ENCODE results near the gene BIRC5. TPM values are rescaled to one million over a fixed set of nuclear protein-coding genes. Genes with fewer than 3 reads are reported as not detected.
"Not testable (repeated sequence)": the region's sequence is repeated elsewhere in the genome, so short reads cannot be mapped to it uniquely, and the experiment has no call there.

The BIRC5 gene
- total RNA-seq, 1 donor from 2014 or later: 5.8 TPM

- H3K27ac Mint-ChIP-seq (ENCODE audit: unreplicated experiment): no peak overlapping the region
Measured at GRCh38 chr17:78251773-78252103, 37.7 kb downstream of the BIRC5 start.

GRCh38 chr17:78252111-78252634, 38.1 kb downstream of the BIRC5 start:
- Histone ChIP-seq H3K4me3 (ENCODE audit: insufficient read depth, low read depth, low read length) (no peak overlapping the region), H2AFZ (ENCODE audit: low read depth, low read length) (no peak overlapping the region), H3K27ac (ENCODE audit: low read depth, low read length) (no peak overlapping the region), H3K9ac (ENCODE audit: low read length) (no peak overlapping the region), H3K4me1 (ENCODE audit: insufficient read depth, low read length) (peaks cover 4% of the 10 kb centered on the region), H3K36me3 (ENCODE audit: insufficient read depth, low read length) (no peaks in the 10 kb centered on the region), H3K9me3 (ENCODE audit: insufficient read depth, low read depth, low read length) (no peaks in the 10 kb centered on the region), H4K20me1 (ENCODE audit: insufficient read depth, low read length) (no peaks in the 10 kb centered on the region), H3K27me3 (ENCODE audit: insufficient read depth, low read length) (no peaks in the 10 kb centered on the region), H3K4me2 (ENCODE audit: low read length) (no peak overlapping the region), H3K79me2 (ENCODE audit: insufficient read depth, low read length) (no peaks in the 10 kb centered on the region)
- DNase-seq (ENCODE audit: low read depth) (no peak), FAIRE-seq (no peak)
- no peaks in the 10 kb centered on the region for H3K9me3 Mint-ChIP-seq (ENCODE audit: unreplicated experiment)
- no peak overlapping the region for H3K4me3 Mint-ChIP-seq (ENCODE audit: unreplicated experiment)
- TF ChIP-seq CTCF (IDR thresholded peaks at IDR 0.05; ENCODE audit: insufficient read depth, low read depth, low read length) (no peak), EZH2 (IDR thresholded peaks at IDR 0.05; ENCODE audit: insufficient read depth, low read length) (no peak)
- H3K27ac Mint-ChIP-seq (ENCODE audit: unreplicated experiment): no peak overlapping the region
- peaks cover 2% of the 10 kb centered on the region for H3K4me1 Mint-ChIP-seq (ENCODE audit: low read depth, unreplicated experiment)
- peaks cover 10% of the 10 kb centered on the region for H3K27me3 Mint-ChIP-seq (ENCODE audit: low read depth, unreplicated experiment)
- no peaks in the 10 kb centered on the region for H3K36me3 Mint-ChIP-seq (ENCODE audit: low read depth, unreplicated experiment)

More at GRCh38 chr17:78251773-78252103, 37.7 kb downstream of the BIRC5 start:
- Histone ChIP-seq H3K9ac (ENCODE audit: low read length) (no peak overlapping the region), H3K4me1 (ENCODE audit: insufficient read depth, low read length) (peaks cover 4% of the 10 kb centered on the region), H3K27ac (ENCODE audit: low read depth, low read length) (no peak overlapping the region), H2AFZ (ENCODE audit: low read depth, low read length) (no peak overlapping the region), H3K4me2 (ENCODE audit: low read length) (no peak overlapping the region), H3K27me3 (ENCODE audit: insufficient read depth, low read length) (no peaks in the 10 kb centered on the region), H4K20me1 (ENCODE audit: insufficient read depth, low read length) (no peaks in the 10 kb centered on the region), H3K79me2 (ENCODE audit: insufficient read depth, low read length) (no peaks in the 10 kb centered on the region), H3K4me3 (ENCODE audit: insufficient read depth, low read depth, low read length) (no peak overlapping the region), H3K9me3 (ENCODE audit: insufficient read depth, low read depth, low read length) (no peaks in the 10 kb centered on the region), H3K36me3 (ENCODE audit: insufficient read depth, low read length) (no peaks in the 10 kb centered on the region)
- H3K27me3 Mint-ChIP-seq (ENCODE audit: low read depth, unreplicated experiment): peaks cover 10% of the 10 kb centered on the region
- peaks cover 2% of the 10 kb centered on the region for H3K4me1 Mint-ChIP-seq (ENCODE audit: low read depth, unreplicated experiment)
- no peak for FAIRE-seq
- TF ChIP-seq CTCF (IDR thresholded peaks at IDR 0.05; ENCODE audit: insufficient read depth, low read depth, low read length) (no peak), EZH2 (IDR thresholded peaks at IDR 0.05; ENCODE audit: insufficient read depth, low read length) (no peak)
- no peak overlapping the region for H3K4me3 Mint-ChIP-seq (ENCODE audit: unreplicated experiment)
- H3K9me3 Mint-ChIP-seq (ENCODE audit: unreplicated experiment): no peaks in the 10 kb centered on the region
- DNase-seq (ENCODE audit: low read depth): no peak
- H3K36me3 Mint-ChIP-seq (ENCODE audit: low read depth, unreplicated experiment): no peaks in the 10 kb centered on the region

- Mint-ChIP-seq H3K4me1 (ENCODE audit: low read depth, unreplicated experiment) (peaks cover 5% of the 10 kb centered on the region), H3K4me3 (ENCODE audit: unreplicated experiment) (peak overlapping the region; percentile 80), H3K27ac (ENCODE audit: unreplicated experiment) (no peak overlapping the region), H3K36me3 (ENCODE audit: low read depth, unreplicated experiment) (no peaks in the 10 kb centered on the region), H3K9me3 (ENCODE audit: unreplicated experiment) (no peaks in the 10 kb centered on the region), H3K27me3 (ENCODE audit: low read depth, unreplicated experiment) (peaks cover 9% of the 10 kb centered on the region)
- Histone ChIP-seq H3K36me3 (ENCODE audit: insufficient read depth, low read length) (no peaks in the 10 kb centered on the region), H3K9ac (ENCODE audit: low read length) (no peak overlapping the region), H3K79me2 (ENCODE audit: insufficient read depth, low read length) (no peaks in the 10 kb centered on the region), H2AFZ (ENCODE audit: low read depth, low read length) (no peak overlapping the region), H3K27ac (ENCODE audit: low read depth, low read length) (no peak overlapping the region), H3K4me2 (ENCODE audit: low read length) (no peak overlapping the region), H3K9me3 (ENCODE audit: insufficient read depth, low read depth, low read length) (no peaks in the 10 kb centered on the region), H3K4me3 (ENCODE audit: insufficient read depth, low read depth, low read length) (no peak overlapping the region), H3K27me3 (ENCODE audit: insufficient read depth, low read length) (no peaks in the 10 kb centered on the region), H3K4me1 (ENCODE audit: insufficient read depth, low read length) (peaks cover 4% of the 10 kb centered on the region), H4K20me1 (ENCODE audit: insufficient read depth, low read length) (no peaks in the 10 kb centered on the region)
- TF ChIP-seq EZH2 (IDR thresholded peaks at IDR 0.05; ENCODE audit: insufficient read depth, low read length) (no peak), CTCF (IDR thresholded peaks at IDR 0.05; ENCODE audit: insufficient read depth, low read depth, low read length) (no peak)
- no peak for DNase-seq (ENCODE audit: low read depth)
- FAIRE-seq: no peak
Measured at GRCh38 chr17:78252701-78253635, 38.9 kb downstream of the BIRC5 start.

- Mint-ChIP-seq H3K4me3 (ENCODE audit: unreplicated experiment) (peak overlapping the region; percentile 86), H3K27ac (ENCODE audit: unreplicated experiment) (peak overlapping the region; percentile 34)
- peak overlapping the region; percentile 97 for H2AFZ ChIP-seq (ENCODE audit: low read depth, low read length)
- not testable (repeated sequence) for H3K36me3 Mint-ChIP-seq (ENCODE audit: low read depth, unreplicated experiment); H3K27ac ChIP-seq (ENCODE audit: low read depth, low read length); H3K9me3 ChIP-seq (ENCODE audit: insufficient read depth, low read depth, low read length); H3K36me3 ChIP-seq (ENCODE audit: insufficient read depth, low read length); H3K27me3 Mint-ChIP-seq (ENCODE audit: low read depth, unreplicated experiment); H3K4me1 Mint-ChIP-seq (ENCODE audit: low read depth, unreplicated experiment); FAIRE-seq; H3K79me2 ChIP-seq (ENCODE audit: insufficient read depth, low read length); H3K4me1 ChIP-seq (ENCODE audit: insufficient read depth, low read length); H4K20me1 ChIP-seq (ENCODE audit: insufficient read depth, low read length); H3K9me3 Mint-ChIP-seq (ENCODE audit: unreplicated experiment); DNase-seq (ENCODE audit: low read depth); H3K27me3 ChIP-seq (ENCODE audit: insufficient read depth, low read length)
- H3K4me3 ChIP-seq (ENCODE audit: insufficient read depth, low read depth, low read length): peak overlapping the region; percentile 74
- H3K9ac ChIP-seq (ENCODE audit: low read length): peak overlapping the region; percentile 90
- peak overlapping the region; percentile 97 for H3K4me2 ChIP-seq (ENCODE audit: low read length)
Measured at GRCh38 chr17:78253636-78253945, 39.5 kb downstream of the BIRC5 start.

All from astrocyte (in vitro differentiated cells and primary cell).